CD14-positive monocyte (primary cell): ENCODE measurements around the gene MICB. TPM values are rescaled to one million over a fixed set of nuclear protein-coding genes. Genes with fewer than 3 reads are reported as not detected.
A peak's percentile ranks its signal among the peaks of the same experiment; 100 is the strongest.

Experiments used
- DNase-seq, 3 donors: peaks; one replicate each; pipeline ENCODE4 v3.0.0-alpha.2; 2011 to 2022
- H2AFZ ChIP-seq: 2 replicates; pipeline ENCODE4 v1.6.0; 2012; ENCODE audit warnings: mild to moderate bottlenecking, low read depth, low read length, inconsistent platforms; ENCODE audit not compliant: insufficient read depth, poor library complexity, severe bottlenecking
- H3K27ac ChIP-seq, 2 donors: 1 replicate in 1 of 2; 2 replicates in 1 of 2; pipeline ENCODE4 v1.5.1; 2012 to 2013; ENCODE audit warnings: low read length in 2 of 2, control low read depth in 1 of 2, inconsistent platforms in 1 of 2, low read depth in 1 of 2, mild to moderate bottlenecking in 1 of 2
- H3K27me3 ChIP-seq, 2 donors: one replicate each; pipeline versions ENCODE4 v1.6.0 to v1.6.1; 2011 to 2013; ENCODE audit warnings: low read length in 2 of 2; ENCODE audit not compliant: control insufficient read depth in 2 of 2, insufficient read depth in 2 of 2
- H3K36me3 ChIP-seq, 2 donors: replicated peaks in 1 of 2; 1 replicate in 1 of 2; 2 replicates in 1 of 2; pipeline versions ENCODE4 v1.5.1 to v1.6.1; 2012 to 2013; ENCODE audit warnings: low read length in 2 of 2, control low read depth in 1 of 2, inconsistent platforms in 1 of 2, mild to moderate bottlenecking in 1 of 2; ENCODE audit not compliant: insufficient read depth in 2 of 2, control insufficient read depth in 1 of 2
- H3K4me1 ChIP-seq, 2 donors: 1 replicate in 1 of 2; 2 replicates in 1 of 2; pipeline versions ENCODE4 v1.5.1 to v1.6.1; 2012 to 2013; ENCODE audit warnings: low read length in 2 of 2, control low read depth in 1 of 2, inconsistent platforms in 1 of 2, mild to moderate bottlenecking in 1 of 2, moderate library complexity in 1 of 2; ENCODE audit not compliant: insufficient read depth in 2 of 2, control insufficient read depth in 1 of 2
- H3K4me2 ChIP-seq: replicated peaks from 2 replicates; pipeline ENCODE3; 2012; ENCODE audit warnings: low read length, moderate library complexity, mild to moderate bottlenecking; ENCODE audit not compliant: poor library complexity, severe bottlenecking; ENCODE audit errors: extremely low read depth
- H3K4me3 ChIP-seq, 3 experiments: fragments of 200-600 bp in 1 of 3; sonication (generic) in 1 of 3; replicated peaks in 1 of 3; 1 replicate in 2 of 3; 2 replicates in 1 of 3; pipeline ENCODE4 v1.5.1; 2011 to 2013; ENCODE audit warnings: low read length in 3 of 3, mild to moderate bottlenecking in 3 of 3, control low read depth in 2 of 3, low read depth in 2 of 3, inconsistent platforms in 1 of 3, moderate library complexity in 1 of 3
- H3K79me2 ChIP-seq: 2 replicates; pipeline ENCODE4 v1.6.0; 2012; ENCODE audit warnings: mild to moderate bottlenecking, control low read depth, inconsistent platforms, low read length, moderate library complexity; ENCODE audit not compliant: insufficient read depth
- H3K9ac ChIP-seq: 2 replicates; pipeline ENCODE4 v1.6.0; 2017; ENCODE audit warnings: low read length, mild to moderate bottlenecking; ENCODE audit not compliant: insufficient read depth, poor library complexity, severe bottlenecking
- H3K9me3 ChIP-seq, 2 donors: replicated peaks in 1 of 2; 1 replicate in 1 of 2; 2 replicates in 1 of 2; pipeline versions ENCODE4 v1.5.1 to v1.6.1; 2012 to 2013; ENCODE audit warnings: low read length in 2 of 2, control low read depth in 1 of 2; ENCODE audit not compliant: control insufficient read depth in 1 of 2, insufficient read depth in 1 of 2
- H4K20me1 ChIP-seq: 2 replicates; pipeline ENCODE4 v1.6.0; 2012; ENCODE audit warnings: mild to moderate bottlenecking, low read length, control low read depth, moderate library complexity; ENCODE audit not compliant: insufficient read depth
- H3K27ac Mint-ChIP-seq, 7 donors: one replicate each; pipeline ENCODE4 v1.8.0; 2020; ENCODE audit warnings: mild to moderate bottlenecking in 7 of 7, mixed read lengths in 7 of 7, moderate library complexity in 6 of 7, inconsistent platforms in 2 of 7
- H3K27me3 Mint-ChIP-seq, 3 donors: one replicate each; pipeline ENCODE4 v1.8.0; 2021 to 2022; ENCODE audit warnings: low read depth in 3 of 3, mild to moderate bottlenecking in 3 of 3, mixed read lengths in 3 of 3, moderate library complexity in 3 of 3, inconsistent platforms in 1 of 3
- H3K36me3 Mint-ChIP-seq, 2 donors: one replicate each; pipeline ENCODE4 v1.8.0; 2020; ENCODE audit warnings: mixed read lengths in 2 of 2, inconsistent platforms in 1 of 2, mild to moderate bottlenecking in 1 of 2
- H3K4me1 Mint-ChIP-seq: one replicate; pipeline ENCODE4 v1.8.0; 2020; ENCODE audit warnings: mild to moderate bottlenecking, mixed read lengths
- H3K4me3 Mint-ChIP-seq, 2 donors: one replicate each; pipeline ENCODE4 v1.8.0; 2020; ENCODE audit warnings: mild to moderate bottlenecking in 2 of 2, mixed read lengths in 2 of 2, moderate library complexity in 1 of 2
- H3K9me3 Mint-ChIP-seq, 7 donors: one replicate each; pipeline ENCODE4 v1.8.0; 2020 to 2022; ENCODE audit warnings: mixed read lengths in 7 of 7, mild to moderate bottlenecking in 6 of 7, moderate library complexity in 6 of 7, inconsistent platforms in 2 of 7
- CTCF ChIP-seq: fragments of 200-600 bp; IDR thresholded peaks from one replicate; pipeline ENCODE4 v1.8.0; 2022; ENCODE audit warnings: antibody characterized with exemption, mild to moderate bottlenecking
- WGBS: methylation state at CpG from one replicate; pipeline ENCODE4 v1.1.5; 2013; ENCODE audit warnings: missing lambda C conversion rate; ENCODE audit not compliant: insufficient coverage; 5-methylcytosine and 5-hydroxymethylcytosine counted together
- intact Hi-C, 2 donors: fragments of 100-400 bp; cut with micrococcal nuclease; formaldehyde crosslinking; loops; one replicate each; pipeline versions ENCODE4 v1.15.0 to v1.15.1; 2023
- polyA plus RNA-seq, 3 donors: library from polyadenylated mRNA; depleted of rRNA in 1 of 3; unstranded in 2 of 3; stranded (reverse) in 1 of 3; fragments of 300-500 nt in 2 of 3; fragments of >200 nt in 1 of 3; fragmentation: Illumina TruSeq in 2 of 3; gene quantifications; 1 replicate in 2 of 3; 2 replicates in 1 of 3; pipeline ENCODE4 v1.2.3, GENCODE V29; 2012 to 2021

The MICB gene
- polyA plus RNA-seq, 3 donors: 8.1 to 34.8 (median 11.4) TPM

- DNase-seq: no peak
- Histone ChIP-seq H2AFZ (no peak overlapping the region), H3K4me3 (no peak overlapping the region), H3K27ac (no peak overlapping the region), H4K20me1 (peaks cover 99% of the 10 kb centered on the region), H3K36me3 (peaks cover 8 to 58% of the 10 kb centered on the region in 2 donors), H3K9me3 (no peaks in the 10 kb centered on the region), H3K4me1 (peaks cover 30 to 54% of the 10 kb centered on the region in 2 donors), H3K79me2 (peaks cover 64% of the 10 kb centered on the region), H3K9ac (no peak overlapping the region), H3K27me3 (no peaks in the 10 kb centered on the region), H3K4me2 (no peak overlapping the region)
- no peak for TF ChIP-seq CTCF
- Mint-ChIP-seq H3K4me3 (no peak overlapping the region), H3K4me1 (peaks cover 86% of the 10 kb centered on the region), H3K27ac (no peak overlapping the region), H3K9me3 (peaks cover 0 to 3% (median 0%) of the 10 kb centered on the region in 7 donors), H3K36me3 (peaks cover 53 to 64% of the 10 kb centered on the region in 2 donors), H3K27me3 (peaks cover 0 to 3% (median 1%) of the 10 kb centered on the region in 3 donors)
- intact Hi-C loops: no loop called here
- WGBS: 100% methylated on average over 1 of the region's 2 CpGs
Observed at GRCh38 chr6:31468311-31468710, 29.6 kb upstream of the MICB start.

- no peak overlapping the region for H3K27ac ChIP-seq
- no peak overlapping the region for H3K9ac ChIP-seq
- H3K4me2 ChIP-seq: no peak overlapping the region
- H3K79me2 ChIP-seq: peaks cover 39% of the 10 kb centered on the region
- Mint-ChIP-seq H3K27me3 (peaks cover 0 to 1% (median 1%) of the 10 kb centered on the region in 3 donors), H3K4me1 (peaks cover 79% of the 10 kb centered on the region), H3K36me3 (peaks cover 51 to 52% of the 10 kb centered on the region in 2 donors), H3K27ac (peak overlapping the region in 1 of 7 donors; percentile 64), H3K9me3 (peaks cover 0 to 2% (median 0%) of the 10 kb centered on the region in 7 donors), H3K4me3 (no peak overlapping the region)
- peaks cover 2 to 50% of the 10 kb centered on the region in 2 donors for H3K36me3 ChIP-seq
- H3K4me1 ChIP-seq: peaks cover 12 to 46% of the 10 kb centered on the region in 2 donors
- peaks cover 100% of the 10 kb centered on the region for H4K20me1 ChIP-seq
- no peak overlapping the region for H3K4me3 ChIP-seq
- 80% methylated on average over 1 of the region's 2 CpGs for WGBS
- intact Hi-C loops: no loop called here
- H3K9me3 ChIP-seq: no peaks in the 10 kb centered on the region
- DNase-seq: no peak
- H3K27me3 ChIP-seq: no peaks in the 10 kb centered on the region
- no peak overlapping the region for H2AFZ ChIP-seq
- no peak for TF ChIP-seq CTCF
Observed at GRCh38 chr6:31470801-31471200, 27.1 kb upstream of the MICB start.
